Stomach (tissue), 9 donors: Measurements from ENCODE around the gene CACNA2D2. TPM values are rescaled to one million over a fixed set of nuclear protein-coding genes. Genes with fewer than 3 reads are reported as not detected.

Experiments
- DNase-seq, 2 donors: peaks; one replicate each; pipeline versions ENCODE4 v3.0.0 to v3.0.0-alpha.2; 2013 to 2019
- H3K27ac ChIP-seq, 5 donors: fragments of 200-600 bp in 4 of 5; sonication (generic) in 4 of 5; one replicate each; pipeline ENCODE4 v1.5.1; 2013 to 2019; ENCODE audit warnings: mild to moderate bottlenecking in 1 of 5, moderate library complexity in 1 of 5
- H3K27me3 ChIP-seq, 3 donors: fragments of 200-600 bp; sonication (generic); one replicate each; pipeline ENCODE4 v1.5.1; 2017 to 2019; ENCODE audit warnings: mixed run types in 1 of 3
- H3K36me3 ChIP-seq, 4 donors: fragments of 200-600 bp; sonication (generic); 1 replicate in 3 of 4; 2 replicates in 1 of 4; pipeline ENCODE4 v1.5.1; 2016 to 2019
- H3K4me1 ChIP-seq, 4 donors: fragments of 200-600 bp; sonication (generic); one replicate each; pipeline ENCODE4 v1.5.1; 2016 to 2019
- H3K4me3 ChIP-seq, 4 donors: fragments of 200-600 bp; sonication (generic) in 3 of 4; one replicate each; pipeline ENCODE4 v1.5.1; 2016 to 2019; ENCODE audit warnings: mild to moderate bottlenecking in 1 of 4
- H3K9me3 ChIP-seq, 4 donors: fragments of 200-600 bp; sonication (generic); one replicate each; pipeline ENCODE4 v1.5.1; 2016 to 2019
- CTCF ChIP-seq, 7 experiments: fragments of 450-650 bp in 4 of 7; fragments of 200-600 bp in 3 of 7; sonication (generic) in 3 of 7; IDR thresholded peaks; one replicate each; pipeline ENCODE4 v1.5.1; 2016 to 2019; ENCODE audit warnings: antibody characterized with exemption in 7 of 7, control low read depth in 2 of 7, mild to moderate bottlenecking in 1 of 7
- EP300 ChIP-seq: sonication (generic); formaldehyde crosslinking; IDR thresholded peaks from one replicate; pipeline ENCODE4 v1.6.1; 2017; ENCODE audit warnings: antibody characterized with exemption
- POLR2A ChIP-seq, 4 donors: fragments of 450-650 bp; IDR thresholded peaks; one replicate each; pipeline ENCODE4 v1.6.1; 2016; ENCODE audit warnings: antibody characterized with exemption in 4 of 4, control low read depth in 2 of 4, mild to moderate bottlenecking in 1 of 4, moderate library complexity in 1 of 4
- POLR2AphosphoS5 ChIP-seq, 3 donors: sonication (generic); formaldehyde crosslinking; IDR thresholded peaks; one replicate each; pipeline ENCODE4 v1.6.1; 2016; ENCODE audit warnings: antibody characterized with exemption in 3 of 3
- WGBS, 5 donors: extraction: QIAGEN DNeasy Blood & Tissue Kit in 3 of 5; methylation state at CpG; one replicate each; pipeline versions ENCODE4 v1.1.5 to v1.1.7; 2013 to 2018; 5-methylcytosine and 5-hydroxymethylcytosine counted together
- intact Hi-C: fragments of 100-400 bp; cut with DNase I; formaldehyde crosslinking; loops from one replicate; pipeline ENCODE4 v1.15.1; 2023; ENCODE audit warnings: low total_unique reads
- polyA plus RNA-seq, 3 donors: library from polyadenylated mRNA; stranded (reverse); fragments of 200-250 nt; gene quantifications; one replicate each; pipeline ENCODE4 v1.2.3, GENCODE V29; 2013
- total RNA-seq, 5 donors: library from RNA; depleted of rRNA; stranded (reverse); fragments of >200 nt; gene quantifications; one replicate each; pipeline versions ENCODE4 v1.1.0 to v1.2.3, GENCODE V29; 2014 to 2016
- donor health status: healthy with polysubstance abuse.
- donor health status: Bipolar disorder and iron deficiency.
- donor health status: healthy.

The CACNA2D2 gene
- total and polyA plus RNA-seq, 8 donors = 0.92 to 45.8 (median 1.9) TPM

GRCh38 chr3:50385754-50386153 is 117.7 kb downstream of the CACNA2D2 start:
- Histone ChIP-seq H3K36me3 (no peaks in the 10 kb centered on the region), H3K27me3 (no peaks in the 10 kb centered on the region)
- 39 to 62% (median 60%) methylated on average over 13 of the region's 13 CpGs for WGBS, 5 donors

GRCh38 chr3:50383750-50384149 is 119.7 kb downstream of the CACNA2D2 start:
- TF ChIP-seq EP300 (no peak), POLR2AphosphoS5 (IDR thresholded peaks at IDR 0.05) (no peak), POLR2A (IDR thresholded peaks at IDR 0.05) (no peak), CTCF (IDR thresholded peaks at IDR 0.05) (no peak)
- Histone ChIP-seq H3K27me3 (no peaks in the 10 kb centered on the region), H3K4me1 (no peaks in the 10 kb centered on the region), H3K27ac (no peak overlapping the region), H3K36me3 (no peaks in the 10 kb centered on the region), H3K4me3 (no peak overlapping the region), H3K9me3 (no peaks in the 10 kb centered on the region)
- 72 to 91% (median 83%) methylated on average over 6 of the region's 6 CpGs for WGBS, 5 donors
- DNase-seq = no peak
- intact Hi-C loops = no loop called here

More at GRCh38 chr3:50385754-50386153, 117.7 kb downstream of the CACNA2D2 start:
- H3K4me3 ChIP-seq = no peak overlapping the region
- peaks cover 2 to 6% (median 5%) of the 10 kb centered on the region in 4 donors for H3K4me1 ChIP-seq
- intact Hi-C loops = no loop called here
- no peaks in the 10 kb centered on the region for H3K9me3 ChIP-seq
- no peak overlapping the region for H3K27ac ChIP-seq
- no peak for DNase-seq
- no peak for TF ChIP-seq CTCF (IDR thresholded peaks at IDR 0.05)
- TF ChIP-seq EP300 = no peak
- TF ChIP-seq POLR2A (IDR thresholded peaks at IDR 0.05) = no peak
- no peak for TF ChIP-seq POLR2AphosphoS5 (IDR thresholded peaks at IDR 0.05)

- Histone ChIP-seq H3K4me1 (no peaks in the 10 kb centered on the region), H3K36me3 (peaks cover 0 to 6% (median 0%) of the 10 kb centered on the region in 4 donors), H3K27me3 (no peaks in the 10 kb centered on the region), H3K4me3 (no peak overlapping the region), H3K27ac (no peak overlapping the region), H3K9me3 (no peaks in the 10 kb centered on the region)
- 89 to 94% (median 92%) methylated on average over 10 to 12 of the region's 12 CpGs for WGBS, 5 donors
- TF ChIP-seq POLR2A (IDR thresholded peaks at IDR 0.05) (no peak), EP300 (no peak), POLR2AphosphoS5 (IDR thresholded peaks at IDR 0.05) (no peak), CTCF (IDR thresholded peaks at IDR 0.05) (no peak)
- no peak for DNase-seq
- intact Hi-C loops = no loop called here
Measured at GRCh38 chr3:50382722-50383121, 120.7 kb downstream of the CACNA2D2 start.

GRCh38 chr3:50381383-50381782 is 122.1 kb downstream of the CACNA2D2 start:
- Histone ChIP-seq H3K4me3 (no peak overlapping the region), H3K9me3 (no peaks in the 10 kb centered on the region), H3K4me1 (no peaks in the 10 kb centered on the region), H3K27me3 (no peaks in the 10 kb centered on the region), H3K36me3 (peaks cover 0 to 6% (median 0%) of the 10 kb centered on the region in 4 donors), H3K27ac (no peak overlapping the region)
- DNase-seq = no peak
- intact Hi-C loops = no loop called here
- WGBS, 5 donors = 70 to 83% (median 74%) methylated on average over 1 to 4 of the region's 4 CpGs
- TF ChIP-seq CTCF (IDR thresholded peaks at IDR 0.05) (no peak), EP300 (no peak), POLR2A (IDR thresholded peaks at IDR 0.05) (no peak), POLR2AphosphoS5 (IDR thresholded peaks at IDR 0.05) (no peak)
